Activated CD4-positive, alpha-beta T cell treated with anti-CD3 and anti-CD28 coated beads, Interleukin-2, Interleukin-6, amounts not matched to agents 100 ng/mL and 50 ng/mL, durations not matched to agents 16 hours and 8 hours (primary cell): ENCODE results near the gene DPP6.
A peak's percentile ranks its signal among the peaks of the same experiment; 100 is the strongest.

ENCODE experiments used
- DNase-seq: peaks from one replicate; pipeline ENCODE4 v3.0.0-alpha.2; 2020

DPP6 gene

DNA sequence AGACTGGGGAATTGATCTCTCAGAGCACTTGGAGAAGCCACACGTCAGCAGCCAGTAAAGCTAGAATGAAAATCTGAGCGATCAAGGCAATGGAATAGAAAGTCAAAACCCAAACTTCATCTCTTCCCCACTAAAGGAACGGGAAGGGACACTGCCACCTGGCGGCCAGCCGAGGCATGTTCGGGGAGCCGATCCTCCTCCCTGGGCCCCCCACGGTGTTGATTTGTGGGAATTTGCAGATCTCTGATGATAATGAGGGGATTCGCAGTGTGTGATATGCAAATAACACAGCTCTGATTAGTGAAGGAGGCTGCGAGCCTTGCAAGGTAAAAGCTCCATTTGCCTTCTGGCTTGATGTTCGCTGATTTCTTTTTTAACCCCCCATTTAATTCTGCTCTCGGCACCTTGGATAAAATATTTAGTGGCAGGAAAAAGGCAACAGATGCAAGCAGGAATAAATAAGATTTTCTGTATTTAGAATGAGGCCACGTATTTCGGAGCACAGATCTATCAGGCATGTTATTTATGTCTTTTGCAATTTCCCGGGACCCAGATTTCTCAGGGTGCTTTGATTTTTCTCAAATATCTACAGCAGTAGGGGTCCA lies 692.2 kb downstream of the DPP6 start:
- DNase-seq: peak; percentile 43

- no peak for DNase-seq
These were observed 692.7 kb downstream of the DPP6 start for GRCh38 chr7:154744861-154745258.

DNA sequence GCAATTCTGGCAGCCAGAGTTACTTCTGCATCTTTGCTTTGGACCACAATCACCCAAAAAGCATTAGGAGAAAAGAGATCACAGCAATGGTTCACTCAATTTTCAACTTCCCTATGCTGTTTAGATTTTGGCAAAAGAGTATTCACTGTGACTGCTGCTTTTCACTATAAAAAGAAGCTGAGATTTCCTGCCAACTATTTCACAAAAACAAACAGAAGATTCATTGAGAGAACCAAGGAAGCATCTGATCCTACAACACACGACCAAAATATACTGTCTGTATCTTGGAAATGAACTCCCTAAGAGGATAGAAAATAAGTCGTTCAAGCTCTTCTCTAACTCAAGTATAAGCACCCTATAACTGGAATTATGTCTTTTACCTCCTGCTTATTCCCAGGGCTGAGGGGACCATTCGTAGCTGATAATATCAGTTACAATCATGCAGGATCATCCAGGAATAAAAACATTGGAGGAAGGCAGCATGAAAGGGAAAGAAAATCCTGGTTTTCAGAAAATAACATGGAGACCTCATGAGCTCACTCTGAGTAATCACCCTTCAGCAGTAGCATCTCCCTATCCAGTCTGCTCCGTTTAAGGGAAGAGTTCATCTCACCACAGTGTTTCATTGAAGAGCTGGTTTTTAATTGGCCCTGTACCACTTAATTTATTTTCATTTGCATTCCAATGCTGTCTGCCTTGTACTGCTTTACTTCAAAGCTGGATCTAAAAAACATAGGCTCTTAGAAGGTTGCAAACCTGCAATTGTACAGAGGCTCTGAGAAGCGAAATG lies 694.6 kb downstream of the DPP6 start:
- no peak for DNase-seq

DNA sequence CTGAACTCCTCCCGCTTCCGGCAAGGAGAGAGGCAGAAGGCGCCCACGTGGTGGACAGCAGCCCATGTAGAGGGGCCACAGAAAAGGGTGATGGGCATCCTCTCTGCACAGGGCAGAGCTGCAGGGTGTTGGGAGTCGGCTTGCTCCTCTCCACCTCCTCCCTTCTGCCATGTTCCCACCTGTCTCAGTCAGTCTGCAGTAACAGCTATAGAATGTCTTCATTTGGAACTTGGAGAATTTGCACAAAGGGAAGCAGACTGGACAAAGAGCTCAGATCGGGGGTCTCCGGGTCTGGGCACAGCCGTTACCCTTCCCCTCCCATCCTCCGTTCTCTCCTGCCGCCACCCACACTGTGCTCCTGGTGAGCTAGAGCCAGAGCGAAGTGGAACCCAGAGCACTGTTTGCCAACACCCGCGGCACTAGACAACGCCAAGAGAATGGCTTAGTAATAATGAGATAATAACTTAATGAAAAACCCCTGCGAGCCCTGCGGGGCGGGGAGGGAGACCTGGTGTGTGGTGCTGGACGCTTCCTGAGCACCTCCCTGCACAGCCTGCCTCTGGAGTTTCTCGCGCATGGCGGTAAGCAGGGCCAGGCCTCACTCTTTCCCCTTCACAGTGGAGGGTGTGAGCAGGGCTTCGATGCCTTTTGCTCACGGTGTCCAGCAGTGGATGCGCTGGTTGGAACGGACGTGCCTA lies 696.0 kb downstream of the DPP6 start:
- no peak for DNase-seq

- no peak for DNase-seq
These were observed 698.2 kb downstream of the DPP6 start for GRCh38 chr7:154750353-154750801.

GRCh38 chr7:154753226-154753625 lies 701.0 kb downstream of the DPP6 start:
- no peak for DNase-seq

- DNase-seq: no peak
These were observed 705.6 kb downstream of the DPP6 start for GRCh38 chr7:154757756-154758155.

- no peak for DNase-seq
These were observed 707.8 kb downstream of the DPP6 start for GRCh38 chr7:154759989-154760388.

DNA sequence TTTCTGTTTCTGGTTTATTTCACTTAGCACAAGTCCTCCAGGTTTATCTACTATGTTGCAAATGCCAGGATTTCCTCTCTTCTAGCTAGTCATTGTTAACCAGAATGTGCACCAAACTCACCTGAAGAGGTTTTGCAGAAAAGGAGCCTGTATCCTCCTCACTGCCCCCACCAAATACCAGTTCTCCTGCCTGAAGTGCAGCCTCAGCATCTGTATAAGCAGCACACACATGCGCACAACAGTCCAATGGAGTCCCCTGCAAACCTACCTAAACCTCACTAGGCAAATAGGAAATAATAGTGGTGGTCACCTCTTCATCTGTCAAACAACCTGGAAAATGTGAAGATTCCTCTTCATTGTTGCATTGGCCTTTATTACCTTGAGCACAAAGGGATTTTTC lies 712.9 kb downstream of the DPP6 start:
- DNase-seq: no peak

- no peak for DNase-seq
These were observed 714.9 kb downstream of the DPP6 start for GRCh38 chr7:154767142-154767541.

DNA sequence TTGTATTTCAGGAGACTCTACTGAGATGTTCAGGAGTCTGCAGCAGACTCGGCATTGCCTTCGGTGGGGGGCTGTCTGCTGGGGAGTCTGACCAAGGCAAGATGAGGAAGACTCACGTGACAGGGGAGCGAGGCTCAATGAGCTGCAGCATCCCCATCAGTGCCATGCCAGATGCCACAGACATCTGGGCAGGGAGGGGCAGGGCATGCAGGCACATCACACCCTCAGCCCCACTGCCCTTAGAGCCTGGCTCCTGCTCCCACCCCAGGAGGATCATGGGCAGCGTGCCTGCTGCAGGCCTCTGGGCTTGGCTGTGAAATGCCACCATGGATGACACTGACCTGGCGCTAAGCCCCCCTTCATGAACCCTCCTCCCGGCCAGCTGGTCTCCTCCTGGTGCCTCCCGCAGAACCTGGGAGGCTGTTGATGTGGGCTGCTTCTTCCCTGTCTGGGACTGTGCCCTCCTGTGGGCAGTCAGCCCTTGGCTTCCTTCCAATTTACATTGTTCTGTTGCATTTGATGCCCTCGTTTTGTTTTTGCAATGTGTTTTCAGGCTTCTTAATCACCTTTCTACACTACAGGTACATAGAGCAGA lies 715.7 kb downstream of the DPP6 start:
- no peak for DNase-seq

DNA sequence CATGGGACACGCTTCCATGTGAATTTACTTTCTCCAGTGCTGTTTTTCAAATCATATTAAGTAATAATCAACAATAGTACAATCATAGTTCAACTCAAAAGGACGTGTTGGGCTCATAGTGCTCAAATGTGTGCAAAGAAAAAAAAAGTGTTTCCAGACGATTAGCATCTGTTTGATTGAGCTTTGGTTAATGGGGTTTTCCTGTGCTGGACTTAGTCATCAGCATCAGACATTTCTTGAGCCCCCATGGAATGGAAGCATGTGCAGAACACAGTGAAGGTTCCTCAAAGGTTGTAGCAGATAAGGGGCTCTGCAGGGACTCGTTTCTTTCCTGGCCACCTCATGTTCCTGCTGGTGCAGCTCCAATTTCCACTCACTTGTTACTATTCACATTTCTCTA lies 716.8 kb downstream of the DPP6 start:
- no peak for DNase-seq

GRCh38 chr7:154769527-154769926 lies 717.3 kb downstream of the DPP6 start:
- no peak for DNase-seq

DNA sequence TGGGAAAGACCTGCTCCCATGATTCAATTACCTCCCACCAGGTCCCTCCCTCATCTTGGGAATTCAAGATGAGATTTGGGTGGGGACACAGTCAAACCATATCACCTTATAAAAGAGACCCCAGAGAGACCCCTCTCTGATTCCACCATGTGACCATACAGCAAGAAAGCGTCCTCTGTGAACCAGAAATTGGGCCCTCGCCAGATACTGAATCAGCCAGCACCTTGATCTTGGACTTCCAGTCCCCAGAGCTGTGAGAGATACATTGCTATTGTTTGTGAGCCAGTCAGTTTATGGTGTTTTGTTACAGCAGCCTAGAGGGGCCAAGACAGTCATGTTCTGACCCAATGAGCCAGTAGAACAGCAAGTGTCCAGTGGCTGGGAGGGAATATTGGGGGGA lies 718.2 kb downstream of the DPP6 start:
- DNase-seq: no peak

DNA sequence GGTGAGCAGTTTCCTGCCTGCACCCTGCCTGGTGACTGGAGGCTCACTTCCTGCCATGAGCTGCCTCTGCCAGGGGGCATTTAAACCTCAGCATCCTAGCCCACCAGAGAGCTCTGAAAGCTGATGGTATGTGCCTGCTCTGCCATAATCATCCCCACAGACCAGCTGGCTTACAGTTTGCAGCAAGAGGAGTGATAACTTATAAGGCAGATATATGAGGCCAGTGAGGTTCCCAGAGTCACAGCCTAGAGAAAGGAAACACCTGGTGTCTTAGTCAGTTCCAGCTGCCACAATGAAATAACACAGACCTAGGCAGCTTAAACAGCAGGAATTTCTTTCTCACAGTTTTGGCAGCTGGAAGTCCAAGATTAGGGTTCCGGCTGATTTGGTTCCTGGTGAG lies 718.8 kb downstream of the DPP6 start:
- DNase-seq: no peak

DNA sequence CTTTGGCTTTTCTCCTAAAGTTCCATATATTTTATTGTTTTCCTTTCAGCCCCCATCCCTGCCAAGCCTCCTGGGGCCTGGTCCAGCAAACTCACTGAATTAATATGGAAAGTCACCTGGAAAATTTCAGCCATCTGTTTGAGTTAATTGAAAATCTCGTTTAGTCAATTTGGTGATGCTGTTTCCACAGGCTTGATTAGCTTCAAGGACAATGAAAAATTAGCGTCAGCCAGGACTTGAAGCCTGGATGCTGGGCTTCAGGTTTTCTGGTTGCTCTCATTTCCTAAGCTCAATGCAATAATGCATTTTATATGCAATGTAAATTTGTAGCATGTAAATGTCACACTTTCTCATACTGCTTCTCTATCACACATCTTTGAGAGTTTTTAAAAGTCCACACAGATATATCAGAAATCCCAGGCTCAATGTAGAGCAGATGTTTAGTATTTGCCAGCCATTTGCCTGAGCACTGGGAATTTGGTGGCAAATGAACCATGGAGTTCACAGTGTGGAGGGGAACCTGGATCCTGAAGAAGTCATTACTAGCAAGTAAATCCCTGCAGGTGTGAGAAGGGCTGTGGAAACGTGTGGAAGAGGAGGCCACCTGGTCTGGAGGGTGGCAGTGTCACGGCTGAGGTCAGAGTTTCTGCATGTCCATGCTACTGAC lies 722.2 kb downstream of the DPP6 start:
- no peak for DNase-seq

DNA sequence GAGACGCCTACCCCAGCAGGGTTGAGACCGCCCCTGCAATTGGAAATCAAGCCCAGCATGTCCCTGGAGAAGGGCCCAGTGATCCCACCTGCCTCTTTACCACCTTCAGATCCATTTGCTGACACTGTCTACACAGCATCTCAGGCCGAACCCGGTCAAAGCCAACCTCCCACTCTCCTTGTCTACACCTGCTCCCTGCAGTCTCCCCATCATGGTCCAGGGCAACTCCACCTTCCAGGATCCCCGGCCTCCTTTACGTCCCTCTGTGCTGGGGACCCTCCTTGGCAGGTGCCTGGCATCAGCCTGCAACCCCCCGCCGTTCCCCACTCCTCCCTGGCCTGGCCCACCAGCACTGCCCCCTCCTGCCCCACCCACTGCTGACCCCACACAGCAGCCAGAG lies 723.5 kb downstream of the DPP6 start:
- DNase-seq: no peak

- DNase-seq: no peak
These were observed 724.2 kb downstream of the DPP6 start for GRCh38 chr7:154776350-154776749.

GRCh38 chr7:154777023-154777422 lies 724.8 kb downstream of the DPP6 start:
- DNase-seq: no peak

GRCh38 chr7:154777489-154777888 lies 725.3 kb downstream of the DPP6 start:
- no peak for DNase-seq

DNA sequence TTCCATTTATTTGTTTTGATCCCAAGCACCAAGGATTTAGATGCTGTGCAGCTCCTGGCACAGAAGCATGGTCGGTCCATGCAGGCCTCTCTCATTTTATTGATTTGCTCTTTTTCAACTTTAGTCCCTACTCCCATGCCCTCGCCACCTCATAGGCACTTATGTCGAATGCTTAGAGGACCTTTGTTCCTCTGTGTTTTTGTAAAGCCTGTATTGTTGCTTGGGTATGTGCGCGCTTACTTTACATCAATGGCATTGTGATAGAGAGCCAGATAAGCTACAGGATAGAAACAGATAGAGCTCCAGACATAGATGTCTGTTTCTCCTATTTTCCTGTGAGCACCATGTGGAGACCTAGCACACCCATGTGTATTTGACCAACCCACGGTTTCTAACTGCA lies 725.7 kb downstream of the DPP6 start:
- no peak for DNase-seq

DNA sequence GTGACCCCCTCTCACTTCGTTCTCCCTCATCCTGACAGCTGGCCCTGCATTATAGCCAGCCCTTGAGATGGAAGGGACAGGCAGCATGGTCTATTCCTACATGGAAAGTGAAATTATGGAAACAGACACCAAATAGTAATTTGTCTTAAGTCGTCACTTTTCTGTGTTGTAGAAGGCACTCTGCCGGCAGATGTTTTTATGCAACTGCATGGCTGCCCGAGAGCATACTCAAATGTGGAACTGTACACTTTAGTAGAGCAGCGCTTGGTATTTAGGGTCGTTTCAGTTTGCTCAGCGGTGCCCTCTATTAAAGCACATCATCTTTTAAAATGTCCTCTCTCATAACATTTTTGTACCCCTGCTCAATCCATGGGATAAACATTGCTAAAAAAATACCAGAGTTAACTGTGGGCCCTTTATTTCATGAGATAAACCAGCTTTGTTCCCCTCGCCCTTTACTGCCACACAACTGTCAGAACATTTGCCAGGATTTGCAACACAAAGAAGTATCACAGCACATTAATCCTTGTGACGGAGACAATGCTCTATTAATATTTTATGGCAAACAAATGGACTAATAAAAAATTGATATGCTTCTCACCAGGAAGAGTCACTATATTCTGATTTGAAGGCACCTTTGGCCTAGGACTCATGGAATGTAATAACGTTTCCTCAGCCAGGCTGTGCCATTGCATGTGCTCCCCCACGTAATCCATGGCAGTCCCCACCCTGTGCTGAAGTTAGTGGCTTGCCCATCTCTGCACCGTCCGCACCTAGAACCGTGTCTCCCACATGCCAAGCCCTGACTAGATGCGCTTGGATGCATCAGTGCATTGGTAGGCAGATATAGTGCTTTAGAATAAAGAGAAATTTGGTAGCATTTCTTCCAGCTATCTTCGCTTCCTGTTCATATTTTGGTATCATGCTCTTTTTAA lies 729.4 kb downstream of the DPP6 start:
- DNase-seq: no peak
